SH-SY5Y (cell line): Measurements from ENCODE around the gene NEDD8.

ENCODE experiments used
- GATA2 ChIP-seq: IDR thresholded peaks from 2 replicates; pipeline ENCODE4 v1.6.1; 2011; ENCODE audit warnings: mild to moderate bottlenecking, low read depth, low read length
- GATA3 ChIP-seq: IDR thresholded peaks from 2 replicates; pipeline ENCODE4 v1.6.1; 2011; ENCODE audit warnings: low read depth, mild to moderate bottlenecking, low read length, moderate library complexity

DNA sequence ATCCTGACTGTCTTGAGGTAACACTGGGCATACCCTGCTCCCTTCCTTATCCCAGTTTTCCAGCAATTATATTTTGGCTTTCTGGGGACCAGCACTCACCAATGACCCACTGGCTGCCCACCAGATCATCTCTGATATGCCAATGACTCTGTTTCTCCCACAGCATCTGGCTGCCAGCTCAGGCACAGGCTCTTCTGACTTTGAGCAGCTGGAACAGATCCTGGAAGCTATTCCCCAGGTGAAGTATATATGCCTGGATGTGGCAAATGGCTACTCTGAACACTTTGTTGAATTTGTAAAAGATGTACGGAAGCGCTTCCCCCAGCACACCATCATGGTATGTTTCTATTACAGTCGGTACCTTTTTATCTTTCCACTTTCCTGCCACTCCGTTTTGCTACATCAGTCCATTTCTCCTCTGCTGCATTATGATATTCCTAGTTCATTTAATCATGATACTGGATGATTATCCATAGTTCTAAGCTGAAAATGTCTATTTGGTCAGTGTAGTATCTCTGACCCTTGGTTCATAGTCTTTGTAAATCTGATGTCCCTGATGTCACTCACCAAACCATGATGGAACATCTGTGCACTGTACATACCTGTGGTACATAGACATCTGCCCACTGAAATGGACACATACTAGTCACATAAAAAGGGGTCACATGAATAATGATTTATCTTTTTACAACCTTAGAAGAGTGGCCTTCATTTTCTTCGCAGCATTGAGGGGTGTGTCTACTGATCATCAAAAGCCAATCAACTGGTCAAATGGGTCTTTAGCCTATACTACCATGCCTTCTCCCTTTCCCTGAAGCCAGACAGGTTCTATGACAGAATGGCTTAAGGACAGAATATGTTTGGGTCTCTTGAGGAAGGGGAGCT is 3.9 kb upstream of the NEDD8 start:
- TF ChIP-seq GATA2 = no peak
- no peak for TF ChIP-seq GATA3
